ENCODE results near the gene SLC38A10. TPM values are rescaled to one million over a fixed set of nuclear protein-coding genes. Genes with fewer than 3 reads are reported as not detected.

Gene SLC38A10
- total RNA-seq, 1 donor from 2014 or later: 26.1 TPM

- H3K27ac ChIP-seq (ENCODE audit: low read depth, low read length): no peak overlapping the region
- peaks cover 0 to 3% (median 0%) of the 10 kb centered on the region in 3 donors for H3K4me1 ChIP-seq (ENCODE audit: control insufficient read depth in 3 of 3, insufficient read depth in 3 of 3, low read length in 3 of 3)
- H3K9me3 ChIP-seq (ENCODE audit: control insufficient read depth in 3 of 3, low read length in 3 of 3): no peaks in the 10 kb centered on the region
- no peak overlapping the region for H3K9ac ChIP-seq (ENCODE audit: low read depth in 1 of 3, low read length in 3 of 3)
- peaks cover 0 to 9% (median 6%) of the 10 kb centered on the region in 3 donors for H3K36me3 ChIP-seq (ENCODE audit: control insufficient read depth in 3 of 3, insufficient read depth in 3 of 3, low read length in 3 of 3)
- no peaks in the 10 kb centered on the region for H3K27me3 ChIP-seq (ENCODE audit: control insufficient read depth in 3 of 3, insufficient read depth in 3 of 3, low read length in 3 of 3)
- no peak overlapping the region for H3K4me3 ChIP-seq (ENCODE audit: low read length in 3 of 3)
Observed at GRCh38 chr17:81202318-81202717, 92.8 kb downstream of the SLC38A10 start.

GRCh38 chr17:81200695-81201580, 94.2 kb downstream of the SLC38A10 start:
- H3K36me3 ChIP-seq (ENCODE audit: control insufficient read depth in 3 of 3, insufficient read depth in 3 of 3, low read length in 3 of 3): peaks cover 0 to 9% (median 6%) of the 10 kb centered on the region in 3 donors

GRCh38 chr17:81200201-81200600, 94.9 kb downstream of the SLC38A10 start:
- no peaks in the 10 kb centered on the region for H3K9me3 ChIP-seq (ENCODE audit: control insufficient read depth in 3 of 3, low read length in 3 of 3)
- H3K4me1 ChIP-seq (ENCODE audit: control insufficient read depth in 3 of 3, insufficient read depth in 3 of 3, low read length in 3 of 3): peaks cover 0 to 5% (median 0%) of the 10 kb centered on the region in 3 donors
- no peak overlapping the region for H3K9ac ChIP-seq (ENCODE audit: low read depth in 1 of 3, low read length in 3 of 3)
- no peaks in the 10 kb centered on the region for H3K27me3 ChIP-seq (ENCODE audit: control insufficient read depth in 3 of 3, insufficient read depth in 3 of 3, low read length in 3 of 3)
- no peak overlapping the region for H3K27ac ChIP-seq (ENCODE audit: low read depth, low read length)
- peaks cover 0 to 9% (median 6%) of the 10 kb centered on the region in 3 donors for H3K36me3 ChIP-seq (ENCODE audit: control insufficient read depth in 3 of 3, insufficient read depth in 3 of 3, low read length in 3 of 3)
- H3K4me3 ChIP-seq (ENCODE audit: low read length in 3 of 3): no peak overlapping the region

More at GRCh38 chr17:81200695-81201580, 94.2 kb downstream of the SLC38A10 start:
- Histone ChIP-seq H3K4me1 (ENCODE audit: control insufficient read depth in 3 of 3, insufficient read depth in 3 of 3, low read length in 3 of 3) (peaks cover 0 to 5% (median 0%) of the 10 kb centered on the region in 3 donors), H3K27me3 (ENCODE audit: control insufficient read depth in 3 of 3, insufficient read depth in 3 of 3, low read length in 3 of 3) (no peaks in the 10 kb centered on the region), H3K4me3 (ENCODE audit: low read length in 3 of 3) (no peak overlapping the region), H3K9me3 (ENCODE audit: control insufficient read depth in 3 of 3, low read length in 3 of 3) (no peaks in the 10 kb centered on the region), H3K9ac (ENCODE audit: low read depth in 1 of 3, low read length in 3 of 3) (no peak overlapping the region), H3K27ac (ENCODE audit: low read depth, low read length) (no peak overlapping the region)

- Histone ChIP-seq H3K9me3 (ENCODE audit: control insufficient read depth in 3 of 3, low read length in 3 of 3) (no peaks in the 10 kb centered on the region), H3K4me3 (ENCODE audit: low read length in 3 of 3) (no peak overlapping the region), H3K36me3 (ENCODE audit: control insufficient read depth in 3 of 3, insufficient read depth in 3 of 3, low read length in 3 of 3) (peaks cover 0 to 9% (median 6%) of the 10 kb centered on the region in 3 donors), H3K9ac (ENCODE audit: low read depth in 1 of 3, low read length in 3 of 3) (no peak overlapping the region), H3K4me1 (ENCODE audit: control insufficient read depth in 3 of 3, insufficient read depth in 3 of 3, low read length in 3 of 3) (peaks cover 0 to 5% (median 0%) of the 10 kb centered on the region in 3 donors), H3K27me3 (ENCODE audit: control insufficient read depth in 3 of 3, insufficient read depth in 3 of 3, low read length in 3 of 3) (no peaks in the 10 kb centered on the region), H3K27ac (ENCODE audit: low read depth, low read length) (no peak overlapping the region)
Observed at GRCh38 chr17:81199482-81199830, 95.7 kb downstream of the SLC38A10 start.

GRCh38 chr17:81198826-81199481, 96.2 kb downstream of the SLC38A10 start:
- no peak overlapping the region for H3K27ac ChIP-seq (ENCODE audit: low read depth, low read length)
- H3K4me3 ChIP-seq (ENCODE audit: low read length in 3 of 3): no peak overlapping the region
- H3K27me3 ChIP-seq (ENCODE audit: control insufficient read depth in 3 of 3, insufficient read depth in 3 of 3, low read length in 3 of 3): no peaks in the 10 kb centered on the region
- no peaks in the 10 kb centered on the region for H3K9me3 ChIP-seq (ENCODE audit: control insufficient read depth in 3 of 3, low read length in 3 of 3)
- H3K9ac ChIP-seq (ENCODE audit: low read depth in 1 of 3, low read length in 3 of 3): no peak overlapping the region
- peaks cover 0 to 5% (median 0%) of the 10 kb centered on the region in 3 donors for H3K4me1 ChIP-seq (ENCODE audit: control insufficient read depth in 3 of 3, insufficient read depth in 3 of 3, low read length in 3 of 3)
- peaks cover 0 to 9% (median 6%) of the 10 kb centered on the region in 3 donors for H3K36me3 ChIP-seq (ENCODE audit: control insufficient read depth in 3 of 3, insufficient read depth in 3 of 3, low read length in 3 of 3)

- no peaks in the 10 kb centered on the region for H3K27me3 ChIP-seq (ENCODE audit: control insufficient read depth in 3 of 3, insufficient read depth in 3 of 3, low read length in 3 of 3)
- H3K4me3 ChIP-seq (ENCODE audit: low read length in 3 of 3): no peak overlapping the region
- H3K36me3 ChIP-seq (ENCODE audit: control insufficient read depth in 3 of 3, insufficient read depth in 3 of 3, low read length in 3 of 3): peaks cover 0 to 7% (median 6%) of the 10 kb centered on the region in 3 donors
- H3K4me1 ChIP-seq (ENCODE audit: control insufficient read depth in 3 of 3, insufficient read depth in 3 of 3, low read length in 3 of 3): peaks cover 0 to 5% (median 0%) of the 10 kb centered on the region in 3 donors
- H3K9ac ChIP-seq (ENCODE audit: low read depth in 1 of 3, low read length in 3 of 3): no peak overlapping the region
- H3K27ac ChIP-seq (ENCODE audit: low read depth, low read length): no peak overlapping the region
- no peaks in the 10 kb centered on the region for H3K9me3 ChIP-seq (ENCODE audit: control insufficient read depth in 3 of 3, low read length in 3 of 3)
Observed at GRCh38 chr17:81197831-81198490, 97.1 kb downstream of the SLC38A10 start.

GRCh38 chr17:81197409-81197795, 97.7 kb downstream of the SLC38A10 start:
- Histone ChIP-seq H3K36me3 (ENCODE audit: control insufficient read depth in 3 of 3, insufficient read depth in 3 of 3, low read length in 3 of 3) (peaks cover 0 to 7% (median 6%) of the 10 kb centered on the region in 3 donors), H3K4me1 (ENCODE audit: control insufficient read depth in 3 of 3, insufficient read depth in 3 of 3, low read length in 3 of 3) (peaks cover 0 to 5% (median 0%) of the 10 kb centered on the region in 3 donors), H3K9me3 (ENCODE audit: control insufficient read depth in 3 of 3, low read length in 3 of 3) (no peaks in the 10 kb centered on the region), H3K9ac (ENCODE audit: low read depth in 1 of 3, low read length in 3 of 3) (no peak overlapping the region), H3K27me3 (ENCODE audit: control insufficient read depth in 3 of 3, insufficient read depth in 3 of 3, low read length in 3 of 3) (no peaks in the 10 kb centered on the region), H3K4me3 (ENCODE audit: low read length in 3 of 3) (no peak overlapping the region), H3K27ac (ENCODE audit: low read depth, low read length) (no peak overlapping the region)

GRCh38 chr17:81196505-81197408, 98.3 kb downstream of the SLC38A10 start:
- peaks cover 0 to 5% (median 0%) of the 10 kb centered on the region in 3 donors for H3K4me1 ChIP-seq (ENCODE audit: control insufficient read depth in 3 of 3, insufficient read depth in 3 of 3, low read length in 3 of 3)
- H3K36me3 ChIP-seq (ENCODE audit: control insufficient read depth in 3 of 3, insufficient read depth in 3 of 3, low read length in 3 of 3): peaks cover 0 to 7% (median 6%) of the 10 kb centered on the region in 3 donors
- no peak overlapping the region for H3K4me3 ChIP-seq (ENCODE audit: low read length in 3 of 3)
- H3K27me3 ChIP-seq (ENCODE audit: control insufficient read depth in 3 of 3, insufficient read depth in 3 of 3, low read length in 3 of 3): no peaks in the 10 kb centered on the region
- no peaks in the 10 kb centered on the region for H3K9me3 ChIP-seq (ENCODE audit: control insufficient read depth in 3 of 3, low read length in 3 of 3)
- H3K27ac ChIP-seq (ENCODE audit: low read depth, low read length): no peak overlapping the region
- no peak overlapping the region for H3K9ac ChIP-seq (ENCODE audit: low read depth in 1 of 3, low read length in 3 of 3)

GRCh38 chr17:81195941-81196495, 99.1 kb downstream of the SLC38A10 start:
- no peaks in the 10 kb centered on the region for H3K27me3 ChIP-seq (ENCODE audit: control insufficient read depth in 3 of 3, insufficient read depth in 3 of 3, low read length in 3 of 3)
- H3K9me3 ChIP-seq (ENCODE audit: control insufficient read depth in 3 of 3, low read length in 3 of 3): no peaks in the 10 kb centered on the region
- H3K4me3 ChIP-seq (ENCODE audit: low read length in 3 of 3): no peak overlapping the region
- no peak overlapping the region for H3K27ac ChIP-seq (ENCODE audit: low read depth, low read length)
- peaks cover 0 to 5% (median 0%) of the 10 kb centered on the region in 3 donors for H3K4me1 ChIP-seq (ENCODE audit: control insufficient read depth in 3 of 3, insufficient read depth in 3 of 3, low read length in 3 of 3)
- no peak overlapping the region for H3K9ac ChIP-seq (ENCODE audit: low read depth in 1 of 3, low read length in 3 of 3)
- H3K36me3 ChIP-seq (ENCODE audit: control insufficient read depth in 3 of 3, insufficient read depth in 3 of 3, low read length in 3 of 3): peaks cover 2 to 7% (median 6%) of the 10 kb centered on the region in 3 donors

All from skeletal muscle tissue (tissue), 4 donors.